ENCODE data around the gene CYP4F3.

DNA sequence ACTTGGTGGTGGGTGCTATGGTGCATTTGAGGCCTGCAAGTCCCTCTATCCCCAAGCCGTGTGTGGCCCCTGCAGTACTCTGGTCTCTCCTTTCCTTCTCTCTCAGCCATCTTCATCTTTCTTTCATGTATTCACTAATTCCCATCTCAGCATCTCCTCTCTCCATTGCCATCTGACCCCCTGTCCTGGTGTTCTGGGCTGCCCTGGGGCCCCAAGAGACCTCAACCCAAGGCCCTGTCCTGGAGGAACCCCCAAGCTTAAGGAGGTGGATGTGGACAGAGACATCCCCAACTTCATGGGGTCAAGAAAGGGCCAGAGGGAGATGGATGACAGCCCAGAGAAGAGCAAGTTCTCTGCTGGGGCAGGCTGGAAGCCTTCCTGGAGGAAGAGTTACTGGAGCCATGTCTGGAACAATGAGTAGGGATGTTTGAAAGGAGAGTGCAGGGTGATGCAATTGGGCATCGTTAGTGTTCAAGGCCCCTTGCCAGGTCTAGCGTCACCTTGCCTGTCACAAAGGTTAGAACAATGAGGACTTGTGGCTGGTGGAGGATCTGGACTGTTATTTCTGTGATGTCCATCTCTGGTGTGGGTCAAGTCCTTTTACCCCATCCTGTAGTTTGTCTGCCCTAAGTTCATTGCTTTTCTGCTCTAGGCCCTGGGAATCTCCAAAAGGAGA lies 3.5 kb downstream of the CYP4F3 start:
- TF ChIP-seq L3MBTL2 (conservative IDR thresholded peaks at IDR 0.05): no peak
- TF ChIP-seq TARDBP (IDR thresholded peaks at IDR 0.05): no peak
- TF ChIP-seq, protein P1, sequence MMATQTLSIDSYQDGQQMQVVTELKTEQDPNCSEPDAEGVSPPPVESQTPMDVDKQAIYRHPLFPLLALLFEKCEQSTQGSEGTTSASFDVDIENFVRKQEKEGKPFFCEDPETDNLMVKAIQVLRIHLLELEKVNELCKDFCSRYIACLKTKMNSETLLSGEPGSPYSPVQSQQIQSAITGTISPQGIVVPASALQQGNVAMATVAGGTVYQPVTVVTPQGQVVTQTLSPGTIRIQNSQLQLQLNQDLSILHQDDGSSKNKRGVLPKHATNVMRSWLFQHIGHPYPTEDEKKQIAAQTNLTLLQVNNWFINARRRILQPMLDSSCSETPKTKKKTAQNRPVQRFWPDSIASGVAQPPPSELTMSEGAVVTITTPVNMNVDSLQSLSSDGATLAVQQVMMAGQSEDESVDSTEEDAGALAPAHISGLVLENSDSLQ (IDR thresholded peaks at IDR 0.05): no peak
- TF ChIP-seq SP1 (IDR thresholded peaks at IDR 0.05): no peak

All from HEK293T (cell line).